ENCODE data around the gene ZC3H7A.
A peak's percentile ranks its signal among the peaks of the same experiment; 100 is the strongest.

Gene ZC3H7A

GRCh38 chr16:11783319-11784037 lies 13.6 kb downstream of the ZC3H7A start:
- Histone ChIP-seq H3K36me3 (replicated peaks) (peaks cover 7% of the 10 kb centered on the region), H3K27me3 (replicated peaks) (no peaks in the 10 kb centered on the region), H3K4me3 (ENCODE audit: low read depth, low read length) (peak overlapping the region; percentile 30), H3K27ac (peak overlapping the region; percentile 86)
- in situ Hi-C loops (cut with HindIII; ENCODE audit: low pct_ligation_motif_present, low sequenced_read_pairs) = no loop called here
- no peak for DNase-seq
- TF ChIP-seq, protein P1, sequence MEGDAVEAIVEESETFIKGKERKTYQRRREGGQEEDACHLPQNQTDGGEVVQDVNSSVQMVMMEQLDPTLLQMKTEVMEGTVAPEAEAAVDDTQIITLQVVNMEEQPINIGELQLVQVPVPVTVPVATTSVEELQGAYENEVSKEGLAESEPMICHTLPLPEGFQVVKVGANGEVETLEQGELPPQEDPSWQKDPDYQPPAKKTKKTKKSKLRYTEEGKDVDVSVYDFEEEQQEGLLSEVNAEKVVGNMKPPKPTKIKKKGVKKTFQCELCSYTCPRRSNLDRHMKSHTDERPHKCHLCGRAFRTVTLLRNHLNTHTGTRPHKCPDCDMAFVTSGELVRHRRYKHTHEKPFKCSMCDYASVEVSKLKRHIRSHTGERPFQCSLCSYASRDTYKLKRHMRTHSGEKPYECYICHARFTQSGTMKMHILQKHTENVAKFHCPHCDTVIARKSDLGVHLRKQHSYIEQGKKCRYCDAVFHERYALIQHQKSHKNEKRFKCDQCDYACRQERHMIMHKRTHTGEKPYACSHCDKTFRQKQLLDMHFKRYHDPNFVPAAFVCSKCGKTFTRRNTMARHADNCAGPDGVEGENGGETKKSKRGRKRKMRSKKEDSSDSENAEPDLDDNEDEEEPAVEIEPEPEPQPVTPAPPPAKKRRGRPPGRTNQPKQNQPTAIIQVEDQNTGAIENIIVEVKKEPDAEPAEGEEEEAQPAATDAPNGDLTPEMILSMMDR (IDR thresholded peaks at IDR 0.05; ENCODE audit: low read depth, low read length, missing control alignments) = no peak

- DNase-seq = no peak
- in situ Hi-C loops (cut with HindIII; ENCODE audit: low pct_ligation_motif_present, low sequenced_read_pairs) = no loop called here
- H3K36me3 ChIP-seq (replicated peaks) = peaks cover 18% of the 10 kb centered on the region
- H3K27me3 ChIP-seq (replicated peaks) = no peaks in the 10 kb centered on the region
- no peak overlapping the region for H3K4me3 ChIP-seq (ENCODE audit: low read depth, low read length)
- peak overlapping the region; percentile 86 for H3K27ac ChIP-seq
- TF ChIP-seq, protein P1 (IDR thresholded peaks at IDR 0.05; ENCODE audit: low read depth, low read length, missing control alignments) = no peak
Measured at GRCh38 chr16:11781773-11782172, 15.3 kb downstream of the ZC3H7A start.

GRCh38 chr16:11780991-11781680 lies 15.9 kb downstream of the ZC3H7A start:
- no peak for DNase-seq
- no peak overlapping the region for H3K27ac ChIP-seq
- in situ Hi-C loops (cut with HindIII; ENCODE audit: low pct_ligation_motif_present, low sequenced_read_pairs) = no loop called here

DNA sequence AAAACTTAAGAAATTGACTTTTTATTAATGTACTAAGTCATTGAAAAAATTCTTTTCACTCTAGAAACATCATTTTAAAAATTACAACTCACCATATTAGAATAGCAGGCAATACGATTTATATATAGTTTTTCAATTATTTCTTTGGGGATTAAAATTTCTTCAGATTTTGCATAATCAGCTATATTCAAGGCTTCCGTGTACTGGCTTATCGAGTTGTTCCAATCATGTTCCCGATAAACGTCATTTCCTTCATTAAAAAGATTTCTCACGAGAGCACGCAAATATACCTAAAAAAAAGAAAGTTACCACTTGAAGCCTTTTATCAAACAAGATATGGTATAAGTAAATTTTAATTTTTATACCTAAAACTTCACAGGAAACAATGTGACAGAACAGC lies 18.0 kb downstream of the ZC3H7A start:
- Histone ChIP-seq H3K27ac (no peak overlapping the region), H3K4me3 (ENCODE audit: low read depth, low read length) (no peak overlapping the region), H3K36me3 (replicated peaks) (peaks cover 42% of the 10 kb centered on the region), H3K27me3 (replicated peaks) (no peaks in the 10 kb centered on the region)
- DNase-seq = no peak
- TF ChIP-seq, protein P1 (IDR thresholded peaks at IDR 0.05; ENCODE audit: low read depth, low read length, missing control alignments) = no peak
- in situ Hi-C loops (cut with HindIII; ENCODE audit: low pct_ligation_motif_present, low sequenced_read_pairs) = no loop called here

More at GRCh38 chr16:11780991-11781680, 15.9 kb downstream of the ZC3H7A start:
- TF ChIP-seq, protein P1 (IDR thresholded peaks at IDR 0.05; ENCODE audit: low read depth, low read length, missing control alignments) = no peak
- Histone ChIP-seq H3K36me3 (replicated peaks) (peaks cover 23% of the 10 kb centered on the region), H3K27me3 (replicated peaks) (no peaks in the 10 kb centered on the region), H3K4me3 (ENCODE audit: low read depth, low read length) (no peak overlapping the region)

DNA sequence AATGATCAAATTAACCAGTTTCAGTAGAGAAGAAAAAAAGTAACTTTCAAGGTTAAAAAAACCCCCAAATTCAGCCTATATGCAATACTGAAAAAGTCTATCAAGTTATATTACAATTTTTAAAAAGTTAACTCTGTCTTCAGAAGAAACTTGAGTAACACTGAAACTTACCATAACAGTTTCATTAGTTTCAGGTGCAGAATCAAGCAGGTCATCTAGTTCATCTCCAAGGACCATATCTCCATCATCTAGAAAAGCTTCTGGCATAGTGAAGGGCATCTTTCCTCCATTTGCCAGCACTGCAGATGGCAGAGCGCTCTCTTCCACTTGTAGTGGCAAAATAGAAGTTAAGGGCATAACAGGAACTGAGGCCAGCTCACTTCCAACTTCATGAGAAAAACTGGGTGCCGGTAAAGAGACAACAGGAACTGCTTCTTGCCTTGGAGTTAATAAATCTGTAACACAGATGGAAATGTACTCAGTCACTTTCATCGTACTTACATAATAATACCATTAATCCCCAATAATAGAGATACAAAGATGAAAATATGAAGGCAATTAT lies 22.9 kb downstream of the ZC3H7A start:
- Histone ChIP-seq H3K27me3 (replicated peaks) (no peaks in the 10 kb centered on the region), H3K27ac (no peak overlapping the region), H3K4me3 (ENCODE audit: low read depth, low read length) (no peak overlapping the region), H3K36me3 (replicated peaks) (peaks cover 70% of the 10 kb centered on the region)
- DNase-seq = no peak
- in situ Hi-C loops (cut with HindIII; ENCODE audit: low pct_ligation_motif_present, low sequenced_read_pairs) = no loop called here
- TF ChIP-seq, protein P1 (IDR thresholded peaks at IDR 0.05; ENCODE audit: low read depth, low read length, missing control alignments) = no peak
